ENCODE data around the gene ZBTB37.

ZBTB37 gene

DNA sequence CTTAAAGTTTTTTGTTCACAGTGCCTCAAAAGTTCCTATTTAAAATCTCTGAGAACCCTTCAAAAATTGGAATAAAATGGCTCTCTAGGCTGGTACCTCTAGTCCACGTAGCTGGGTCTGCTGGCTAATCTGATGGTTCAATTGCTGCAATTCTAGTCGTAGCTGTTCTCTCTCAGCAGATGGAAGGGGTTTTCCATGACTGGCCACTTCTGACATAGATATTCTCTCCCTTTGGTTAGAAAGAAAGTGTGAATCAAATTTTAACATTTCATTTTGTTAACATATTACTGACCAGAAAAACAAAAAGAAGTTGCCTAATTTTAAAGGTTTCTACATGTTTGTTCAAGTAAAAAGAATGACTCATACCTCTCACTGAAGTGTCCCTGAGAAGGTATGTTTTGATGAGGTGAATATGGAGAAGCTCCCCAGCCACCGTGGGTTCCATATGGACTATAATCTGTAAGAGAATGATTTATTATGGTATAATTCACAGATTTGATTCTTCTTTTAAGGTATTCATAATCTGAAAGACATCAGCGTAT, 78.3 kb downstream of the ZBTB37 start:
- Histone ChIP-seq H3K36me3 (ENCODE audit: control insufficient read depth in 4 of 4, insufficient read depth in 4 of 4, low read length in 3 of 4) (peaks cover 23 to 87% (median 49%) of the 10 kb centered on the region in 4 experiments), H3K27ac (ENCODE audit: insufficient read depth in 1 of 2, low read depth in 1 of 2, low read length in 2 of 2, poor library complexity in 1 of 2, severe bottlenecking in 2 of 2) (no peak overlapping the region)
- POLR2A ChIA-PET, result interaction anchor here (0.6 kb wide), 1 partner anchor 481 kb away, joined by 3 read pairs; no protein-coding TSS in a partner anchor

DNA sequence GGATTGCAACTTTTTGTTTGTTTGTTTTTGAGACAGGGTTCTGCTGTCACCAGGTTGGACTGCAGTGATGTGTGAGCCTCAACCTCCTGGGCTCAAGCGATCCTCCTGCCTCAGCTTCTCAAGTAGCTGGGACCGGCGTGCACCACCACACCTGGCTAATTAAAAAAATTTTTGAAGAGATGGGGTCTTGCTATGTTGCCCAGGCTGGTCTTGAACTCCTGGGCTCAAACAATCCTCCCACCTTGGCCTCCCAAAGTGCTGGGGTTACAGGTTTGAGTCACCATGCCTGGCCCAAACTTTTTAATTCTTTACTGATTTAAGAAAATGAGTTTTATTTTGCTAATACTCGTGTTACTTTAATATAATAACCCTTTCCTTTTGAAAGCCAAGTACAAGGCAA, 80.4 kb downstream of the ZBTB37 start:
- ChIA-PET POLR2A (no interaction called here), CTCF (no interaction called here)
- no peak overlapping the region for H3K4me3 ChIP-seq (ENCODE audit: control insufficient read depth in 1 of 7, extremely low read depth in 1 of 7, insufficient read depth in 4 of 7, low read depth in 2 of 7, low read length in 6 of 7)
- no CpG with 5 or more reads among the region's 4 CpGs for WGBS (ENCODE audit: insufficient coverage)
- peaks cover 21 to 82% (median 47%) of the 10 kb centered on the region in 4 experiments for H3K36me3 ChIP-seq (ENCODE audit: control insufficient read depth in 4 of 4, insufficient read depth in 4 of 4, low read length in 3 of 4)
- H3K27ac ChIP-seq (ENCODE audit: insufficient read depth in 1 of 2, low read depth in 1 of 2, low read length in 2 of 2, poor library complexity in 1 of 2, severe bottlenecking in 2 of 2), result no peak overlapping the region
- no peaks in the 10 kb centered on the region for H3K9me3 ChIP-seq (ENCODE audit: control extremely low read depth in 1 of 5, control insufficient read depth in 4 of 5, insufficient read depth in 2 of 5, low read depth in 1 of 5, low read length in 4 of 5)
- H3K4me1 ChIP-seq (ENCODE audit: control extremely low read depth in 1 of 4, control insufficient read depth in 4 of 4, insufficient read depth in 4 of 4, low read length in 3 of 4), result no peaks in the 10 kb centered on the region
- no peaks in the 10 kb centered on the region for H3K27me3 ChIP-seq (replicated peaks in 2 of 5; ENCODE audit: control insufficient read depth in 4 of 5, insufficient read depth in 5 of 5, low read length in 4 of 5)
- DNase-seq, result no peak

More for the DNA sequence above, 78.3 kb downstream of the ZBTB37 start:
- H3K4me1 ChIP-seq (ENCODE audit: control extremely low read depth in 1 of 4, control insufficient read depth in 4 of 4, insufficient read depth in 4 of 4, low read length in 3 of 4), result no peaks in the 10 kb centered on the region
- no peak for DNase-seq
- H3K4me3 ChIP-seq (ENCODE audit: control insufficient read depth in 1 of 7, extremely low read depth in 1 of 7, insufficient read depth in 4 of 7, low read depth in 2 of 7, low read length in 6 of 7), result no peak overlapping the region
- H3K27me3 ChIP-seq (replicated peaks in 2 of 5; ENCODE audit: control insufficient read depth in 4 of 5, insufficient read depth in 5 of 5, low read length in 4 of 5), result no peaks in the 10 kb centered on the region
- no peaks in the 10 kb centered on the region for H3K9me3 ChIP-seq (ENCODE audit: control extremely low read depth in 1 of 5, control insufficient read depth in 4 of 5, insufficient read depth in 2 of 5, low read depth in 1 of 5, low read length in 4 of 5)
- WGBS (ENCODE audit: insufficient coverage), result 100% methylated on average over 2 of the region's 4 CpGs
- CTCF ChIA-PET, result no interaction called here
